ENCODE results near the gene SAMD15.

SAMD15 gene

GRCh38 chr14:77423423-77423822 lies 46.2 kb downstream of the SAMD15 start, which contains the start of gene NOXRED1:
TSS of gene NOXRED1 (minus strand) at chr14:77423523. CDS start at chr14:77422889, 634 bp downstream.
- no peak for DNase-seq (ENCODE audit: low spot score)
- no peak for TF ChIP-seq CTCF (IDR thresholded peaks at IDR 0.05)
- H3K4me3 ChIP-seq = no peak within 1 kb of the TSS
- no peak within 1 kb of the TSS for H3K27ac ChIP-seq

GRCh38 chr14:77424862-77425261 lies 47.7 kb downstream of the SAMD15 start:
- H3K27ac ChIP-seq = no peak overlapping the region
- no peak overlapping the region for H3K4me3 ChIP-seq
- no peak for DNase-seq (ENCODE audit: low spot score)
- no peak for TF ChIP-seq CTCF (IDR thresholded peaks at IDR 0.05)

- DNase-seq (ENCODE audit: low spot score) = no peak
Observed at GRCh38 chr14:77426396-77426795, 49.2 kb downstream of the SAMD15 start.

GRCh38 chr14:77436042-77436441 lies 58.9 kb downstream of the SAMD15 start:
- Histone ChIP-seq H3K4me3 (no peak overlapping the region), H3K27ac (no peak overlapping the region)
- DNase-seq (ENCODE audit: low spot score) = no peak
- no peak for TF ChIP-seq CTCF (IDR thresholded peaks at IDR 0.05)

More at GRCh38 chr14:77426396-77426795, 49.2 kb downstream of the SAMD15 start:
- no peak overlapping the region for H3K4me3 ChIP-seq
- no peak overlapping the region for H3K27ac ChIP-seq
- no peak for TF ChIP-seq CTCF (IDR thresholded peaks at IDR 0.05)

- no peak overlapping the region for H3K27ac ChIP-seq
- no peak for TF ChIP-seq CTCF (IDR thresholded peaks at IDR 0.05)
Observed at GRCh38 chr14:77438596-77438995, 61.4 kb downstream of the SAMD15 start.

GRCh38 chr14:77439861-77440260 lies 62.7 kb downstream of the SAMD15 start:
- DNase-seq (ENCODE audit: low spot score) = no peak
- TF ChIP-seq CTCF (IDR thresholded peaks at IDR 0.05) = no peak
- no peak overlapping the region for H3K27ac ChIP-seq
- no peak overlapping the region for H3K4me3 ChIP-seq

More at GRCh38 chr14:77438596-77438995, 61.4 kb downstream of the SAMD15 start:
- no peak for DNase-seq (ENCODE audit: low spot score)
- H3K4me3 ChIP-seq = no peak overlapping the region

Measured in coronary artery (tissue), 2 donors.